H9 (cell line): ENCODE data around the gene DOC2B. TPM values are rescaled to one million over a fixed set of nuclear protein-coding genes. Genes with fewer than 3 reads are reported as not detected.
"Not testable (repeated sequence)": the region's sequence is repeated elsewhere in the genome, so short reads cannot be mapped to it uniquely, and the experiment has no call there.

Experiments used
- DNase-seq: peaks from one replicate; pipeline ENCODE4 v3.0.0-alpha.2; 2017
- H2AFZ ChIP-seq: one replicate; pipeline ENCODE4 v1.6.1; 2013; ENCODE audit warnings: mild to moderate bottlenecking, low read length, control low read depth, moderate library complexity
- H2AK5ac ChIP-seq: 2 replicates; pipeline ENCODE4 v1.6.1; 2013; ENCODE audit warnings: low read length, control low read depth, mixed read lengths; ENCODE audit not compliant: insufficient read length
- H2BK120ac ChIP-seq: one replicate; pipeline ENCODE4 v1.6.1; 2013; ENCODE audit warnings: low read depth, mild to moderate bottlenecking, low read length, control low read depth, inconsistent platforms; ENCODE audit not compliant: poor library complexity, severe bottlenecking
- H2BK12ac ChIP-seq: 2 replicates; pipeline ENCODE4 v1.6.1; 2013; ENCODE audit warnings: low read length, control low read depth, mixed read lengths, low read depth; ENCODE audit not compliant: insufficient read length
- H2BK15ac ChIP-seq: 2 replicates; pipeline ENCODE4 v1.6.1; 2013; ENCODE audit warnings: low read depth, low read length, control low read depth
- H2BK20ac ChIP-seq: one replicate; pipeline ENCODE4 v1.6.1; 2013; ENCODE audit warnings: low read depth, mild to moderate bottlenecking, low read length, control low read depth, inconsistent platforms; ENCODE audit not compliant: poor library complexity, severe bottlenecking
- H2BK5ac ChIP-seq: 2 replicates; pipeline ENCODE4 v1.6.1; 2013; ENCODE audit warnings: low read length, control low read depth, mixed read lengths; ENCODE audit not compliant: insufficient read length
- H3K14ac ChIP-seq: 2 replicates; pipeline ENCODE4 v1.6.1; 2013; ENCODE audit warnings: low read length, control low read depth; ENCODE audit not compliant: insufficient read depth
- H3K18ac ChIP-seq: 2 replicates; pipeline ENCODE4 v1.6.1; 2013; ENCODE audit warnings: low read depth, mild to moderate bottlenecking, mixed read lengths, low read length, control low read depth; ENCODE audit not compliant: insufficient read length
- H3K23ac ChIP-seq: 2 replicates; pipeline ENCODE4 v1.6.1; 2013; ENCODE audit warnings: low read length, control low read depth, mixed read lengths, low read depth; ENCODE audit not compliant: insufficient read length
- H3K23me2 ChIP-seq: 2 replicates; pipeline ENCODE4 v1.6.1; 2013; ENCODE audit warnings: low read depth, mild to moderate bottlenecking, mixed read lengths, low read length, control low read depth; ENCODE audit not compliant: insufficient read length, poor library complexity, severe bottlenecking
- H3K27ac ChIP-seq: 2 replicates; pipeline ENCODE4 v1.5.1; 2013; ENCODE audit warnings: low read length, control low read depth, mixed read lengths, low read depth; ENCODE audit not compliant: insufficient read length
- H3K27me3 ChIP-seq: 2 replicates; pipeline ENCODE4 v1.6.1; 2013; ENCODE audit warnings: low read length, control low read depth, inconsistent platforms; ENCODE audit not compliant: insufficient read depth
- H3K4ac ChIP-seq: 2 replicates; pipeline ENCODE4 v1.6.1; 2013; ENCODE audit warnings: low read depth, mild to moderate bottlenecking, control low read depth, inconsistent platforms, low read length, moderate library complexity
- H3K4me1 ChIP-seq: 2 replicates; pipeline ENCODE4 v1.6.1; 2013; ENCODE audit warnings: low read length, control low read depth, inconsistent platforms; ENCODE audit not compliant: insufficient read depth
- H3K4me2 ChIP-seq: 2 replicates; pipeline ENCODE4 v1.6.1; 2013; ENCODE audit warnings: low read length, control low read depth, mixed read lengths; ENCODE audit not compliant: insufficient read length, insufficient read depth
- H3K56ac ChIP-seq: 2 replicates; pipeline ENCODE4 v1.6.1; 2013; ENCODE audit warnings: low read depth, mild to moderate bottlenecking, mixed read lengths, low read length, control low read depth; ENCODE audit not compliant: insufficient read length
- H3K79me1 ChIP-seq: 2 replicates; pipeline ENCODE4 v1.6.1; 2013; ENCODE audit warnings: low read depth, mild to moderate bottlenecking, moderate library complexity, low read length, control low read depth, inconsistent platforms; ENCODE audit not compliant: insufficient read depth, poor library complexity, severe bottlenecking
- H3K79me2 ChIP-seq: 2 replicates; pipeline ENCODE4 v1.6.1; 2013; ENCODE audit warnings: low read length, control low read depth, inconsistent platforms; ENCODE audit not compliant: insufficient read depth
- H3K9ac ChIP-seq: 2 replicates; pipeline ENCODE4 v1.6.1; 2013; ENCODE audit warnings: low read length, control low read depth, mixed read lengths; ENCODE audit not compliant: insufficient read length; ENCODE audit errors: extremely low read depth
- H3K9me3 ChIP-seq: one replicate; pipeline ENCODE4 v1.6.1; 2013; ENCODE audit warnings: low read depth, low read length, inconsistent platforms; ENCODE audit not compliant: control insufficient read depth
- H3T11ph ChIP-seq: one replicate; pipeline ENCODE4 v1.6.1; 2013; ENCODE audit warnings: mild to moderate bottlenecking, low read length, control low read depth, inconsistent platforms
- H4K20me1 ChIP-seq: one replicate; pipeline ENCODE4 v1.6.1; 2013; ENCODE audit not compliant: control insufficient read depth, insufficient read length, insufficient read depth
- H4K5ac ChIP-seq: 2 replicates; pipeline ENCODE4 v1.6.1; 2013; ENCODE audit warnings: low read depth, mild to moderate bottlenecking, mixed read lengths, low read length, control low read depth; ENCODE audit not compliant: insufficient read length
- H4K8ac ChIP-seq: replicated peaks from 2 replicates; pipeline ENCODE4 v1.6.1; 2013; ENCODE audit warnings: low read length, control low read depth, mixed read lengths, low read depth; ENCODE audit not compliant: insufficient read length
- H4K91ac ChIP-seq: 2 replicates; pipeline ENCODE4 v1.6.1; 2013; ENCODE audit warnings: low read depth, mild to moderate bottlenecking, moderate library complexity, mixed read lengths, low read length, control low read depth; ENCODE audit not compliant: insufficient read length
- H3K27ac Mint-ChIP-seq, 3 experiments: 2 replicates in 2 of 3; 3 replicates in 1 of 3; pipeline ENCODE4 v1.8.0; 2020 to 2021; ENCODE audit warnings: mixed read lengths in 3 of 3, mild to moderate bottlenecking in 1 of 3, moderate library complexity in 1 of 3
- H3K27me3 Mint-ChIP-seq: 2 replicates; pipeline ENCODE4 v1.8.0; 2021; ENCODE audit warnings: low read depth, mild to moderate bottlenecking, moderate library complexity, mixed read lengths
- H3K36me3 Mint-ChIP-seq, 3 experiments: 2 replicates in 2 of 3; 3 replicates in 1 of 3; pipeline ENCODE4 v1.8.0; 2020 to 2021; ENCODE audit warnings: low read depth in 3 of 3, mixed read lengths in 3 of 3; ENCODE audit not compliant: insufficient read depth in 1 of 3
- H3K4me1 Mint-ChIP-seq, 2 experiments: 2 replicates each; pipeline ENCODE4 v1.8.0; 2020; ENCODE audit warnings: mixed read lengths in 2 of 2
- H3K4me3 Mint-ChIP-seq, 2 experiments: 2 replicates in 1 of 2; 3 replicates in 1 of 2; pipeline ENCODE4 v1.8.0; 2020 to 2021; ENCODE audit warnings: mild to moderate bottlenecking in 2 of 2, mixed read lengths in 2 of 2, moderate library complexity in 1 of 2
- H3K9me3 Mint-ChIP-seq, 2 experiments: 2 replicates in 1 of 2; 3 replicates in 1 of 2; pipeline ENCODE4 v1.8.0; 2020; ENCODE audit warnings: mild to moderate bottlenecking in 2 of 2, mixed read lengths in 2 of 2, moderate library complexity in 1 of 2
- WGBS: extraction: QIAGEN DNeasy Blood & Tissue Kit; methylation state at CpG from one replicate; pipeline ENCODE4 v1.1.7; 2013; ENCODE audit warnings: missing lambda C conversion rate, low lambda C conversion rate, mixed read lengths; ENCODE audit not compliant: insufficient read length; ENCODE audit errors: extremely low coverage; 5-methylcytosine and 5-hydroxymethylcytosine counted together
- total RNA-seq: library from RNA; stranded (reverse); gene quantifications from 2 replicates; pipeline ENCODE4 v1.2.1, GENCODE V29; 2021

The DOC2B gene
- total RNA-seq, 1 experiment from 2014 or later: 2.1 TPM

DNA sequence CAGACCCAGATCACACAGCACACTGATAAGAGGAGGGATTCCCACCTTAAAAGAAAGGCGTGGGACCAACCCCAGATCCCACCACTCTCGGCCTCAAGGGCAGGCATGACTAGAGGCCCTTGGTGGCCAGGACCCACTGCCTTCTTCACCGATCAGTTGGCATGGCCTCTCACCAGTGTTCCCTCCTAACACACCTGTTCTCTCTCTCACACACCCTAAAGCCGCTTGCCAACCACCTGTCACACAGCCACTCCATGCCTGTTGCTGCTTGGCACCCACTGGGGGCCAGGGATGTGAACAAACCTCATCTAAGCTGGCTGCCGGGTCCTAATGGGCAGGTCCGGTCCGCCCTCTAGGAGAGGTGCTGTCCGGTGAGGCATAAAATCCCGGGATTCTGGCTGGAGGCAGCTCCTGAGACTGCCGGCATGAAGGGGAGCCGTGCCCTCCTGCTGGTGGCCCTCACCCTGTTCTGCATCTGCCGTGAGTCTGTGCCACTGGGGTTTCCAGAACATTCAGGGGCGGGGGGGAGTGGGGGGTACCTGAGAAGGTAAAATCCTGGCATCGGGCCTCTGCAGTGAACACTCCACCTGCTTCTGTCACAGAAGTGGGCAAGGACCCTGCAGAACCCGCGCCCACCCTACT, 44.2 kb downstream of the DOC2B start, which contains the start of gene SCGB1C2:
Gene SCGB1C2 (plus strand): TSS at position 404 of the 642 bp plus-strand sequence. CDS start 22 bp downstream, at position 426.
- not testable (repeated sequence) for H3K4me1 Mint-ChIP-seq, H3K4me2 ChIP-seq, H4K91ac ChIP-seq, H2AFZ ChIP-seq, H3K4ac ChIP-seq, H3K18ac ChIP-seq, H3K36me3 Mint-ChIP-seq, H3K79me2 ChIP-seq, H3K23ac ChIP-seq, H3K27me3 Mint-ChIP-seq, H3K4me3 Mint-ChIP-seq, H3K27ac Mint-ChIP-seq, H3K4me1 ChIP-seq, H3K9ac ChIP-seq, H3T11ph ChIP-seq, H3K56ac ChIP-seq, H3K14ac ChIP-seq, H4K5ac ChIP-seq, H4K8ac ChIP-seq, H2BK12ac ChIP-seq, H2BK20ac ChIP-seq, H4K20me1 ChIP-seq, DNase-seq, H3K23me2 ChIP-seq, H3K79me1 ChIP-seq, H2BK5ac ChIP-seq, H3K27me3 ChIP-seq, H3K9me3 ChIP-seq, H2AK5ac ChIP-seq, H2BK120ac ChIP-seq, H2BK15ac ChIP-seq, H3K27ac ChIP-seq
- peaks cover 9 to 15% of the 10 kb centered on the region in 2 experiments for H3K9me3 Mint-ChIP-seq
- no CpG with 5 or more reads among the region's 16 CpGs for WGBS
